ENCODE measurements around the gene HNRNPK. TPM values are rescaled to one million over a fixed set of nuclear protein-coding genes. Genes with fewer than 3 reads are reported as not detected.

The HNRNPK gene
- total and polyA plus RNA-seq, 2 of the 4 experiments (the other 2 are of a cell fraction) = 422 to 458 TPM

DNA sequence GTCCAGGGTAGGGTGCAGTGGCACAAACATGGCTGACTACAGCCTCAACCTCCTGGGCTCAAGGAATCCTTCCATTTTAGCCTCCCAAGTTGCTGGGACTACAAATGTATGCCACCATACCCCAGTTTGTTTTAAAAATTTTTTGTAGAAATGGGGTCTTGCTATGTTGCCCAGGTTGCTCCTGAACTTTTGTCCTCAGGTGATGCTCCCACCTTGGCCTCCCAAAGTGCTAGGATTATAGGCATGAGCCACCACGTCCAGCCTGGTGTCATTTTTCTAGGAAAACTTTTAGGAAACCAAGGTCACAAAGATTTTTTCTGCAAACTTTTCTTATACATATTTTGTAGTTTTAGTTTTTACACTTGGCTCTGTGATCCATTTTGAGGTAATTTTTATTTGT, 11.3 kb upstream of the HNRNPK start:
- DNase-seq (no peak), ATAC-seq (ENCODE audit: low read depth) (no peak)
- no peak overlapping the region for H3K4me3 ChIP-seq (ENCODE audit: insufficient read depth, low read depth, low read length)
- no peak overlapping the region for H2BK120ac ChIP-seq (ENCODE audit: low read depth, low read length)
- no peaks in the 10 kb centered on the region for H3K9me3 ChIP-seq (ENCODE audit: control insufficient read depth, insufficient read depth, low read length)
- H2BK15ac ChIP-seq (ENCODE audit: low read depth, low read length) = no peak overlapping the region
- ChIA-PET POLR2A (ENCODE audit: unreplicated experiment) (no interaction called here), CTCF (no interaction called here)
- H4K20me1 ChIP-seq (ENCODE audit: insufficient read depth, low read length) = no peaks in the 10 kb centered on the region
- H3K9ac ChIP-seq (ENCODE audit: low read depth, low read length) = no peak overlapping the region
- dilution Hi-C loops (cut with HindIII; ENCODE audit: low sequenced_read_pairs, unreplicated experiment) = no loop called here
- no TSS peak for BruUV-seq (replicated peaks)
- no peak overlapping the region for H2AK5ac ChIP-seq (ENCODE audit: low read depth, low read length)
- no peaks in the 10 kb centered on the region for H3K27me3 ChIP-seq (ENCODE audit: control insufficient read depth, insufficient read depth, low read length)
- no peak overlapping the region for H4K5ac ChIP-seq (ENCODE audit: low read depth, low read length)
- no peak overlapping the region for H3K14ac ChIP-seq (replicated peaks; ENCODE audit: low read depth, low read length)
- intact Hi-C loops (cut with micrococcal nuclease) = no loop called here
- no peak overlapping the region for H3K56ac ChIP-seq (ENCODE audit: extremely low read depth, insufficient read depth, low read length)
- H2AK9ac ChIP-seq (replicated peaks; ENCODE audit: low read depth, low read length, poor library complexity) = no peak overlapping the region
- H4K91ac ChIP-seq (ENCODE audit: insufficient read depth, low read depth, low read length) = no peak overlapping the region
- H3K4ac ChIP-seq (ENCODE audit: low read depth, low read length) = no peak overlapping the region
- H3K4me1 ChIP-seq (ENCODE audit: control insufficient read depth, insufficient read depth, low read length) = peaks cover 2% of the 10 kb centered on the region
- peaks cover 3% of the 10 kb centered on the region; the same call in 1 of the 2 replicates for H3K36me3 ChIP-seq (ENCODE audit: control insufficient read depth, insufficient read depth, low read length)
- no CpG with 5 or more reads among the region's 1 CpG for WGBS, 2 experiments (ENCODE audit: extremely low coverage in 2 of 2, insufficient read length in 1 of 2)
- no peak overlapping the region for H3K18ac ChIP-seq (ENCODE audit: low read depth, low read length)
- no peak overlapping the region for H3K23ac ChIP-seq (ENCODE audit: low read depth, low read length)
- H3K4me2 ChIP-seq (ENCODE audit: low read depth, low read length) = no peak overlapping the region
- peaks cover 24 to 35% of the 10 kb centered on the region in 2 experiments for H3K79me1 ChIP-seq (ENCODE audit: low read depth in 1 of 2, low read length in 2 of 2)
- H3K27ac ChIP-seq (ENCODE audit: insufficient read depth, low read length) = no peak overlapping the region
- H2AFZ ChIP-seq (replicated peaks; ENCODE audit: low read length, poor library complexity) = no peak overlapping the region
- H2BK20ac ChIP-seq (ENCODE audit: low read depth, low read length) = no peak overlapping the region
- no peaks in the 10 kb centered on the region for H3K9me1 ChIP-seq (ENCODE audit: insufficient read depth, low read length)
- TF ChIP-seq, protein P1, sequence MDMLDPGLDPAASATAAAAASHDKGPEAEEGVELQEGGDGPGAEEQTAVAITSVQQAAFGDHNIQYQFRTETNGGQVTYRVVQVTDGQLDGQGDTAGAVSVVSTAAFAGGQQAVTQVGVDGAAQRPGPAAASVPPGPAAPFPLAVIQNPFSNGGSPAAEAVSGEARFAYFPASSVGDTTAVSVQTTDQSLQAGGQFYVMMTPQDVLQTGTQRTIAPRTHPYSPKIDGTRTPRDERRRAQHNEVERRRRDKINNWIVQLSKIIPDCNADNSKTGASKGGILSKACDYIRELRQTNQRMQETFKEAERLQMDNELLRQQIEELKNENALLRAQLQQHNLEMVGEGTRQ (IDR thresholded peaks at IDR 0.05; ENCODE audit: low read depth, low read length) = no peak
- TF ChIP-seq RFX5 (IDR thresholded peaks at IDR 0.05; ENCODE audit: low read depth, low read length) (no peak), FOS (IDR thresholded peaks at IDR 0.05; ENCODE audit: low read depth, low read length) (no peak), RAD21 (IDR thresholded peaks at IDR 0.05; ENCODE audit: low read length) (no peak), CHD1 (IDR thresholded peaks at IDR 0.05; ENCODE audit: low read depth, low read length) (no peak), SMC3 (IDR thresholded peaks at IDR 0.05; ENCODE audit: low read depth, low read length) (no peak), NFE2L2 (IDR thresholded peaks at IDR 0.05; ENCODE audit: low read depth, low read length) (no peak), CEBPB (IDR thresholded peaks at IDR 0.05; ENCODE audit: low read depth, low read length) (no peak), MAFK (IDR thresholded peaks at IDR 0.05; ENCODE audit: low read depth, low read length) (no peak), RCOR1 (IDR thresholded peaks at IDR 0.05; ENCODE audit: insufficient replicate concordance, low read length) (no peak), MXI1 (IDR thresholded peaks at IDR 0.05; ENCODE audit: borderline replicate concordance, low read depth, low read length) (no peak), MAZ (IDR thresholded peaks at IDR 0.05; ENCODE audit: borderline replicate concordance, low read depth, low read length) (no peak)
- TF ChIP-seq, protein P2, sequence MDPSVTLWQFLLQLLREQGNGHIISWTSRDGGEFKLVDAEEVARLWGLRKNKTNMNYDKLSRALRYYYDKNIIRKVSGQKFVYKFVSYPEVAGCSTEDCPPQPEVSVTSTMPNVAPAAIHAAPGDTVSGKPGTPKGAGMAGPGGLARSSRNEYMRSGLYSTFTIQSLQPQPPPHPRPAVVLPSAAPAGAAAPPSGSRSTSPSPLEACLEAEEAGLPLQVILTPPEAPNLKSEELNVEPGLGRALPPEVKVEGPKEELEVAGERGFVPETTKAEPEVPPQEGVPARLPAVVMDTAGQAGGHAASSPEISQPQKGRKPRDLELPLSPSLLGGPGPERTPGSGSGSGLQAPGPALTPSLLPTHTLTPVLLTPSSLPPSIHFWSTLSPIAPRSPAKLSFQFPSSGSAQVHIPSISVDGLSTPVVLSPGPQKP (IDR thresholded peaks at IDR 0.05; ENCODE audit: borderline replicate concordance, low read depth, low read length) = no peak
- TF ChIP-seq, protein P3, sequence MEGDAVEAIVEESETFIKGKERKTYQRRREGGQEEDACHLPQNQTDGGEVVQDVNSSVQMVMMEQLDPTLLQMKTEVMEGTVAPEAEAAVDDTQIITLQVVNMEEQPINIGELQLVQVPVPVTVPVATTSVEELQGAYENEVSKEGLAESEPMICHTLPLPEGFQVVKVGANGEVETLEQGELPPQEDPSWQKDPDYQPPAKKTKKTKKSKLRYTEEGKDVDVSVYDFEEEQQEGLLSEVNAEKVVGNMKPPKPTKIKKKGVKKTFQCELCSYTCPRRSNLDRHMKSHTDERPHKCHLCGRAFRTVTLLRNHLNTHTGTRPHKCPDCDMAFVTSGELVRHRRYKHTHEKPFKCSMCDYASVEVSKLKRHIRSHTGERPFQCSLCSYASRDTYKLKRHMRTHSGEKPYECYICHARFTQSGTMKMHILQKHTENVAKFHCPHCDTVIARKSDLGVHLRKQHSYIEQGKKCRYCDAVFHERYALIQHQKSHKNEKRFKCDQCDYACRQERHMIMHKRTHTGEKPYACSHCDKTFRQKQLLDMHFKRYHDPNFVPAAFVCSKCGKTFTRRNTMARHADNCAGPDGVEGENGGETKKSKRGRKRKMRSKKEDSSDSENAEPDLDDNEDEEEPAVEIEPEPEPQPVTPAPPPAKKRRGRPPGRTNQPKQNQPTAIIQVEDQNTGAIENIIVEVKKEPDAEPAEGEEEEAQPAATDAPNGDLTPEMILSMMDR (conservative IDR thresholded peaks at IDR 0.05; ENCODE audit: low read depth, low read length) = no peak
- no peak overlapping the region for H2BK5ac ChIP-seq (ENCODE audit: low read depth, low read length, poor library complexity, severe bottlenecking)
- in situ Hi-C loops (cut with MboI; ENCODE audit: low sequenced_read_pairs) = no loop called here
- H4K8ac ChIP-seq (ENCODE audit: low read depth in 2 of 2, low read length in 2 of 2) = no peak overlapping the region

Data from IMR-90 (cell line).